NCI-H446 treated with DMSO at 0.1 percent for 48 hours (cell line): ENCODE results near the gene MCMBP.
"Not testable (repeated sequence)": the region's sequence is repeated elsewhere in the genome, so short reads cannot be mapped to it uniquely, and the experiment has no call there.

Experiments
- DNase-seq: peaks from one replicate; lab custom pipeline; 2025; lab: John Stamatoyannopoulos, UW

MCMBP gene

GRCh38 chr10:119830851-119831250, 41.8 kb downstream of the MCMBP start:
- DNase-seq: no peak

- DNase-seq: no peak
Observed at GRCh38 chr10:119829429-119829828, 43.2 kb downstream of the MCMBP start.

GRCh38 chr10:119827430-119827829, 45.2 kb downstream of the MCMBP start:
- DNase-seq: no peak

GRCh38 chr10:119826771-119827170, 45.9 kb downstream of the MCMBP start:
- DNase-seq: no peak

- DNase-seq: no peak
Observed at GRCh38 chr10:119824299-119824698, 48.3 kb downstream of the MCMBP start.

GRCh38 chr10:119821182-119821581, 51.5 kb downstream of the MCMBP start:
- DNase-seq: no peak

- no peak for DNase-seq
Observed at GRCh38 chr10:119818889-119819270, 53.8 kb downstream of the MCMBP start.

- DNase-seq: no peak
Observed at GRCh38 chr10:119817991-119818888, 54.4 kb downstream of the MCMBP start.

GRCh38 chr10:119815671-119816070, 57.0 kb downstream of the MCMBP start:
- DNase-seq: no peak

- DNase-seq: no peak
Observed at GRCh38 chr10:119812684-119813083, 60.0 kb downstream of the MCMBP start.

GRCh38 chr10:119811122-119811521, 61.5 kb downstream of the MCMBP start:
- DNase-seq: no peak

GRCh38 chr10:119807960-119808697, 64.5 kb downstream of the MCMBP start:
- DNase-seq: no peak

- DNase-seq: no peak
Observed at GRCh38 chr10:119806334-119807130, 66.1 kb downstream of the MCMBP start.

- no peak for DNase-seq
Observed at GRCh38 chr10:119805702-119806230, 66.9 kb downstream of the MCMBP start.

- DNase-seq: no peak
Observed at GRCh38 chr10:119803264-119803663, 69.4 kb downstream of the MCMBP start.

- no peak for DNase-seq
Observed at GRCh38 chr10:119801998-119802538, 70.6 kb downstream of the MCMBP start.

GRCh38 chr10:119801176-119801575, 71.5 kb downstream of the MCMBP start:
- DNase-seq: no peak

GRCh38 chr10:119796039-119796438, 76.6 kb downstream of the MCMBP start:
- DNase-seq: no peak

GRCh38 chr10:119795101-119795500, 77.5 kb downstream of the MCMBP start:
- DNase-seq: not testable (repeated sequence)

- DNase-seq: no peak
Observed at GRCh38 chr10:119786117-119786769, 86.4 kb downstream of the MCMBP start.

- no peak for DNase-seq
Observed at GRCh38 chr10:119784340-119785067, 88.1 kb downstream of the MCMBP start.
